ENCODE results near the gene NYNRIN.

DNA sequence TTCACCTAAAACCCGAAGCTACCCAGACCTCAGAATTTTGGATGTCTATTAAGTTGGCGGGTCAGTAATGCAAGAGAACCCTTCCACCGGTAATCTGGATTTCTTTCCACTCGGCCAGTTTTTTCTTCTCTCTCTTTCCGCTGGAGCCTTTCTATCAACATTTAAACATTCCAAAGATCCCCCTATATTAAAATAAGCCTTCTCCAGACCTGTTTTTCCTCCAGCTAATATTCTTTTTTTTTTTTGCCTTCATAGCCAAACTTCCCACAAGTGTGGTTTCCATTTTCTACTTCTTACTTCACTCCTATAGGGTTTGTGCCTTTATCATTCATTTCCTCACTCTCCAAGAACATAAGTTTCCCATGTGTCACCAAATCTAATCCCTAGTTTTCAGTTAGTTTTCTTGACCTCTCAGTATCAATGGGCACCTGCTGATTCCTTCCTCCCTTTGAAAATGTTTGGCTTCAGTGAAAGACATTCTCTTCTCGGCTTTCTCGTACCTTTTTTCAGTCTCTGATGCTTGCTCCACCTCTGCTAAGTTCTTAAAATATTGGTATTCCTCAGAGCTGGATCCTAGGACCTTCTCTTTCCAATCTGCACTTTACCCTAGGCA, 44.4 kb downstream of the NYNRIN start:
- TF ChIP-seq EP300 (IDR thresholded peaks at IDR 0.05) (no peak), CTCF (IDR thresholded peaks at IDR 0.05) (no peak)

Data from ovary (tissue), 3 donors.